SK-N-SH (cell line): Measurements from ENCODE around the gene KRT74. TPM values are rescaled to one million over a fixed set of nuclear protein-coding genes. Genes with fewer than 3 reads are reported as not detected.

Experiments
- CTCF ChIA-PET: fragments of 300-600, 350-600 bp; formaldehyde crosslinking; extraction: SDS; loops from one replicate; lab custom pipeline; 2021; lab: Yijun Ruan, JAX
- POLR2A ChIA-PET: fragments of 350-600 bp; sonication (Branson Sonifier 250); formaldehyde crosslinking; extraction: SDS; loops from one replicate; lab custom pipeline; 2020; ENCODE audit warnings: antibody characterized with exemption, inconsistent platforms; lab: Yijun Ruan, JAX
- DNase-seq: peaks from one replicate; pipeline ENCODE4 v3.0.0; 2012
- H2AFZ ChIP-seq: fragments of 200-600 bp; sonication (generic); 2 replicates; pipeline ENCODE4 v1.8.1; 2016; ENCODE audit warnings: antibody characterized with exemption, mild to moderate bottlenecking, low read depth
- H3F3A ChIP-seq: fragments of 200-600 bp; sonication (generic); replicated peaks from 2 replicates; pipeline ENCODE3; 2016; ENCODE audit warnings: antibody characterized with exemption, mild to moderate bottlenecking; ENCODE audit not compliant: insufficient read depth
- H3K27ac ChIP-seq, 2 experiments: fragments of 200-500 bp in 1 of 2; fragments of 200-600 bp in 1 of 2; sonication (Bioruptor generic) in 1 of 2; sonication (generic), shearing (Covaris generic) in 1 of 2; 2 replicates each; pipeline versions ENCODE4 v1.5.1 to v1.6.1; 2014 to 2016; ENCODE audit warnings: low read depth in 2 of 2, inconsistent platforms in 1 of 2, low read length in 1 of 2, mild to moderate bottlenecking in 1 of 2, mixed read lengths in 1 of 2
- H3K27me3 ChIP-seq: fragments of 200-600 bp; sonication (generic), shearing (Covaris generic); 2 replicates; pipeline ENCODE4 v1.6.1; 2016; ENCODE audit warnings: mixed run types; ENCODE audit not compliant: insufficient read depth
- H3K36me3 ChIP-seq, 2 experiments: fragments of 200-500 bp in 1 of 2; fragments of 200-600 bp in 1 of 2; sonication (Bioruptor generic) in 1 of 2; sonication (generic) in 1 of 2; replicated peaks in 1 of 2; 2 replicates each; pipeline versions ENCODE3 to v1.5.1; 2014 to 2016; ENCODE audit warnings: low read length in 1 of 2, mild to moderate bottlenecking in 1 of 2; ENCODE audit not compliant: insufficient read depth in 2 of 2, control insufficient read depth in 1 of 2
- H3K4me1 ChIP-seq, 2 experiments: fragments of 200-500 bp in 1 of 2; fragments of 200-600 bp in 1 of 2; sonication (Bioruptor generic) in 1 of 2; sonication (generic), shearing (Covaris generic) in 1 of 2; 2 replicates each; pipeline versions ENCODE4 v1.5.1 to v1.6.1; 2014 to 2016; ENCODE audit warnings: low read depth in 1 of 2, low read length in 1 of 2, mixed run types in 1 of 2; ENCODE audit not compliant: insufficient read depth in 2 of 2, control insufficient read depth in 1 of 2
- H3K4me2 ChIP-seq: fragments of 200-600 bp; sonication (generic), shearing (Covaris generic); 2 replicates; pipeline ENCODE4 v1.6.1; 2017; ENCODE audit warnings: mixed run types
- H3K4me3 ChIP-seq, 2 experiments: fragments of 200-500 bp in 1 of 2; fragments of 200-600 bp in 1 of 2; sonication (Bioruptor generic) in 1 of 2; sonication (generic), shearing (Covaris generic) in 1 of 2; 2 replicates each; pipeline versions ENCODE4 v1.5.1 to v1.8.1; 2014 to 2016; ENCODE audit warnings: low read depth in 2 of 2, inconsistent platforms in 1 of 2, low read length in 1 of 2, mild to moderate bottlenecking in 1 of 2, mixed read lengths in 1 of 2, moderate library complexity in 1 of 2
- H3K79me2 ChIP-seq: fragments of 200-600 bp; sonication (generic); 2 replicates; pipeline ENCODE4 v1.8.1; 2017; ENCODE audit warnings: mild to moderate bottlenecking; ENCODE audit not compliant: insufficient read depth
- H3K9ac ChIP-seq: fragments of 200-600 bp; sonication (generic); 2 replicates; pipeline ENCODE4 v1.6.1; 2017; ENCODE audit warnings: mixed run types
- H3K9me2 ChIP-seq: fragments of 200-600 bp; sonication (generic); 2 replicates; pipeline ENCODE4 v1.6.1; 2017; ENCODE audit warnings: mixed run types
- H3K9me3 ChIP-seq: fragments of 200-600 bp; sonication (generic); 2 replicates; pipeline ENCODE4 v1.6.1; 2017; ENCODE audit warnings: mixed run types, mild to moderate bottlenecking, moderate library complexity
- H4K20me1 ChIP-seq: fragments of 200-600 bp; sonication (generic); 2 replicates; pipeline ENCODE4 v1.6.1; 2017; ENCODE audit warnings: mild to moderate bottlenecking, mixed run types; ENCODE audit not compliant: insufficient read depth
- CHD2 ChIP-seq: fragments of 150-350 bp; IDR thresholded peaks from 2 replicates; pipeline ENCODE4 v1.6.1; 2018; ENCODE audit warnings: low read length; ENCODE audit not compliant: partially characterized antibody
- EP300 ChIP-seq, 2 experiments: IDR thresholded peaks; 2 replicates each; pipeline versions ENCODE4 v1.4.0 to v1.6.1; 2012; ENCODE audit warnings: borderline replicate concordance in 1 of 2, low read depth in 1 of 2, low read length in 1 of 2
- EZH2phosphoT487 ChIP-seq: fragments of 200-600 bp; sonication (generic); IDR thresholded peaks from 2 replicates; pipeline ENCODE4 v1.6.1; 2017; ENCODE audit warnings: low read depth, mixed run types, mild to moderate bottlenecking, antibody characterized with exemption, moderate library complexity, borderline replicate concordance
- FOSL2 ChIP-seq: IDR thresholded peaks from 2 replicates; pipeline ENCODE4 v1.4.0; 2012; ENCODE audit warnings: low read depth, mild to moderate bottlenecking, moderate library complexity, borderline replicate concordance
- FOXJ3 ChIP-seq: sonication (generic); formaldehyde crosslinking; IDR thresholded peaks from 2 replicates; pipeline ENCODE4 v1.5.1; 2020; ENCODE audit warnings: mild to moderate bottlenecking, missing genetic modification reagents
- MEF2A ChIP-seq: IDR thresholded peaks from 2 replicates; pipeline ENCODE4 v1.4.0; 2012; ENCODE audit warnings: low read depth, borderline replicate concordance
- RAD21 ChIP-seq: IDR thresholded peaks from 2 replicates; pipeline ENCODE4 v1.6.1; 2012; ENCODE audit warnings: mild to moderate bottlenecking, low read length
- RCOR1 ChIP-seq: fragments of 150-350 bp; IDR thresholded peaks from 2 replicates; pipeline ENCODE4 v1.6.1; 2017; ENCODE audit warnings: antibody characterized with exemption, low read length
- RFX5 ChIP-seq: IDR thresholded peaks from 2 replicates; pipeline ENCODE4 v1.6.1; 2012; ENCODE audit warnings: mild to moderate bottlenecking, improper control_type of control experiment, low read length
- RXRA ChIP-seq: IDR thresholded peaks from 2 replicates; pipeline ENCODE4 v1.4.0; 2012; ENCODE audit warnings: low read depth, mild to moderate bottlenecking, borderline replicate concordance
- SIN3A ChIP-seq: IDR thresholded peaks from 2 replicates; pipeline ENCODE4 v1.6.1; 2012; ENCODE audit warnings: low read depth, mild to moderate bottlenecking, low read length, moderate library complexity, borderline replicate concordance
- SMC3 ChIP-seq: IDR thresholded peaks from 2 replicates; pipeline ENCODE4 v1.6.1; 2012; ENCODE audit warnings: low read depth, low read length, improper control_type of control experiment
- TAF1 ChIP-seq: IDR thresholded peaks from 2 replicates; pipeline ENCODE4 v1.6.1; 2012; ENCODE audit warnings: low read depth, mild to moderate bottlenecking, low read length, moderate library complexity, borderline replicate concordance
- TCF12 ChIP-seq: IDR thresholded peaks from 2 replicates; pipeline ENCODE4 v1.4.0; 2012
- TEAD4 ChIP-seq: IDR thresholded peaks from 2 replicates; pipeline ENCODE4 v1.4.0; 2012; ENCODE audit warnings: mild to moderate bottlenecking, borderline replicate concordance; ENCODE audit not compliant: insufficient read depth
- WGBS: methylation state at CpG from one replicate; pipeline ENCODE4 v1.1.6; 2017; ENCODE audit warnings: low lambda C conversion rate; 5-methylcytosine and 5-hydroxymethylcytosine counted together
- polyA plus RNA-seq, 3 experiments: library from polyadenylated mRNA; depleted of rRNA; stranded (reverse); fragments of >200 nt; gene quantifications; 2 replicates each; pipeline ENCODE4 v1.2.3, GENCODE V29; 2012
- TF ChIP-seq, protein P1 (sequence below): fragments of 150-350 bp; IDR thresholded peaks from 2 replicates; pipeline ENCODE4 v1.6.1; 2017; ENCODE audit warnings: antibody characterized with exemption, low read length, low read depth, borderline replicate concordance
- TF ChIP-seq, protein P2 (sequence below): fragments of 200-600 bp; sonication (generic); IDR thresholded peaks from 2 replicates; pipeline ENCODE4 v1.6.1; 2017; ENCODE audit warnings: antibody characterized with exemption, mild to moderate bottlenecking, moderate library complexity

KRT74 gene
- polyA plus RNA-seq, 1 of the 3 experiments (the other 2 are of a cell fraction): not detected

GRCh38 chr12:52590021-52590420, 16.4 kb upstream of the KRT74 start:
- no peaks in the 10 kb centered on the region for H4K20me1 ChIP-seq
- H3K4me3 ChIP-seq: no peak overlapping the region
- no peaks in the 10 kb centered on the region for H3K9me2 ChIP-seq
- H3K27ac ChIP-seq: no peak overlapping the region
- 29% methylated on average over 3 of the region's 6 CpGs for WGBS
- H2AFZ ChIP-seq: no peak overlapping the region
- DNase-seq: no peak
- no peaks in the 10 kb centered on the region for H3K79me2 ChIP-seq
- no peak for TF ChIP-seq TEAD4
- peaks cover 47% of the 10 kb centered on the region for H3K27me3 ChIP-seq
- no peaks in the 10 kb centered on the region for H3K4me1 ChIP-seq
- no peaks in the 10 kb centered on the region for H3F3A ChIP-seq
- no peak overlapping the region for H3K4me2 ChIP-seq
- CTCF ChIA-PET: interaction anchor here (1.1 to 4.2 kb wide), 2 partner anchors 275 to 290 kb away, joined by 3 to 19 read pairs; no protein-coding TSS in a partner anchor
- POLR2A ChIA-PET: no interaction called here
- H3K9me3 ChIP-seq: no peaks in the 10 kb centered on the region
- H3K36me3 ChIP-seq: no peaks in the 10 kb centered on the region
- no peak overlapping the region for H3K9ac ChIP-seq

DNA sequence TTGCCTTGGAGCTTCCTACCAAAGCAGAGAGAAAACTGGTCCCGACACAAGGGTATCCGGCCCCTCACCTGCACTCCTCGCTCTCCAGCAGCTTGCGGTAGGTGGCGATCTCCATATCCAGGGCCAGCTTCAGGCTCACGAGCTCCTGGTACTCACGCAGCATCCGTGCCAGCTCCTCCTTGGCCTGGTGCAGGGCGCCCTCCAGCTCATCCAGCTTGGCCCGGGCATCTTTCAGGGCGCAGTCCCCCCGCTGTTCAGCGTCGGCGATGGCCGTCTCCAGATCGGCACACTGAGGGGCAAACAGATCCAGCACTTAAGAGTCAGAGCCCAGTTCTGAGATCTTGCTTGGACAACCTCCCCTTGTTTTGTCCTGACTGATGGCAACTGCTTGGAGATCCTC, 13.9 kb upstream of the KRT74 start:
- no peak for DNase-seq
- H2AFZ ChIP-seq: no peak overlapping the region
- WGBS: 38% methylated on average over 3 of the region's 17 CpGs
- H3K9me2 ChIP-seq: no peaks in the 10 kb centered on the region
- ChIA-PET POLR2A (no interaction called here), CTCF (interaction anchor here (0.8 to 4.2 kb wide), 3 partner anchors 278 to 393 kb away, joined by 3 to 19 read pairs (median 6); no protein-coding TSS in a partner anchor)
- no peak overlapping the region for H3K9ac ChIP-seq
- H3F3A ChIP-seq: no peaks in the 10 kb centered on the region
- H3K4me3 ChIP-seq: no peak overlapping the region
- H3K36me3 ChIP-seq: no peaks in the 10 kb centered on the region
- no peaks in the 10 kb centered on the region for H3K79me2 ChIP-seq
- no peak overlapping the region for H3K27ac ChIP-seq
- no peaks in the 10 kb centered on the region for H4K20me1 ChIP-seq
- H3K4me2 ChIP-seq: no peak overlapping the region
- TF ChIP-seq CHD2: no peak
- TF ChIP-seq FOXJ3 (CRISPR knock-in tag): no peak
- TF ChIP-seq EZH2phosphoT487: no peak
- TF ChIP-seq RFX5: no peak
- TF ChIP-seq RCOR1: no peak
- no peak for TF ChIP-seq RAD21
- TF ChIP-seq SMC3: no peak
- TF ChIP-seq FOSL2: no peak
- TF ChIP-seq, protein P1, sequence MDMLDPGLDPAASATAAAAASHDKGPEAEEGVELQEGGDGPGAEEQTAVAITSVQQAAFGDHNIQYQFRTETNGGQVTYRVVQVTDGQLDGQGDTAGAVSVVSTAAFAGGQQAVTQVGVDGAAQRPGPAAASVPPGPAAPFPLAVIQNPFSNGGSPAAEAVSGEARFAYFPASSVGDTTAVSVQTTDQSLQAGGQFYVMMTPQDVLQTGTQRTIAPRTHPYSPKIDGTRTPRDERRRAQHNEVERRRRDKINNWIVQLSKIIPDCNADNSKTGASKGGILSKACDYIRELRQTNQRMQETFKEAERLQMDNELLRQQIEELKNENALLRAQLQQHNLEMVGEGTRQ: no peak
- TF ChIP-seq, protein P2, sequence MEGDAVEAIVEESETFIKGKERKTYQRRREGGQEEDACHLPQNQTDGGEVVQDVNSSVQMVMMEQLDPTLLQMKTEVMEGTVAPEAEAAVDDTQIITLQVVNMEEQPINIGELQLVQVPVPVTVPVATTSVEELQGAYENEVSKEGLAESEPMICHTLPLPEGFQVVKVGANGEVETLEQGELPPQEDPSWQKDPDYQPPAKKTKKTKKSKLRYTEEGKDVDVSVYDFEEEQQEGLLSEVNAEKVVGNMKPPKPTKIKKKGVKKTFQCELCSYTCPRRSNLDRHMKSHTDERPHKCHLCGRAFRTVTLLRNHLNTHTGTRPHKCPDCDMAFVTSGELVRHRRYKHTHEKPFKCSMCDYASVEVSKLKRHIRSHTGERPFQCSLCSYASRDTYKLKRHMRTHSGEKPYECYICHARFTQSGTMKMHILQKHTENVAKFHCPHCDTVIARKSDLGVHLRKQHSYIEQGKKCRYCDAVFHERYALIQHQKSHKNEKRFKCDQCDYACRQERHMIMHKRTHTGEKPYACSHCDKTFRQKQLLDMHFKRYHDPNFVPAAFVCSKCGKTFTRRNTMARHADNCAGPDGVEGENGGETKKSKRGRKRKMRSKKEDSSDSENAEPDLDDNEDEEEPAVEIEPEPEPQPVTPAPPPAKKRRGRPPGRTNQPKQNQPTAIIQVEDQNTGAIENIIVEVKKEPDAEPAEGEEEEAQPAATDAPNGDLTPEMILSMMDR: no peak
- TF ChIP-seq TAF1: no peak
- no peak for TF ChIP-seq RXRA
- no peak for TF ChIP-seq SIN3A
- TF ChIP-seq TCF12: no peak
- TF ChIP-seq MEF2A: no peak
- TF ChIP-seq EP300 (IDR thresholded peaks at IDR 0.05; ENCODE audit: borderline replicate concordance in 1 of 2, low read depth in 1 of 2, low read length in 1 of 2): no peak
- no peaks in the 10 kb centered on the region for H3K9me3 ChIP-seq
- peaks cover 45% of the 10 kb centered on the region for H3K27me3 ChIP-seq
- no peaks in the 10 kb centered on the region for H3K4me1 ChIP-seq
